HepG2 (cell line): ENCODE results near the gene PRR30. TPM values are rescaled to one million over a fixed set of nuclear protein-coding genes. Genes with fewer than 3 reads are reported as not detected.
A peak's percentile ranks its signal among the peaks of the same experiment; 100 is the strongest.

Experiments used
- DNMT3B ChIP-seq: conservative IDR thresholded peaks from 2 replicates; pipeline ENCODE4 v1.6.1; 2016; ENCODE audit warnings: missing biosample characterization, control low read depth
- GABPA ChIP-seq, 2 experiments: IDR thresholded peaks; 2 replicates each; pipeline ENCODE4 v1.6.1; 2011 to 2016; ENCODE audit warnings: low read depth in 2 of 2, low read length in 1 of 2, missing biosample characterization in 1 of 2, missing genetic modification characterization in 1 of 2
- HNRNPH1 ChIP-seq: fragments of 200-400 bp; formaldehyde crosslinking; optimal IDR thresholded peaks from 2 replicates; pipeline ENCODE3; 2017; ENCODE audit warnings: mild to moderate bottlenecking, low read depth, low read length
- KLF9 ChIP-seq: IDR thresholded peaks from 2 replicates; pipeline ENCODE4 v1.6.1; 2016; ENCODE audit warnings: low read depth
- PAF1 ChIP-seq: IDR thresholded peaks from 2 replicates; pipeline ENCODE4 v1.6.1; 2016; ENCODE audit warnings: missing genetic modification reagents, missing compliant biosample characterization
- RCOR2 ChIP-seq: IDR thresholded peaks from 2 replicates; pipeline ENCODE4 v1.6.1; 2016; ENCODE audit warnings: missing biosample characterization, missing genetic modification reagents
- XBP1 ChIP-seq: sonication (generic); formaldehyde crosslinking; IDR thresholded peaks from 2 replicates; pipeline ENCODE4 v1.5.0; 2020; ENCODE audit warnings: missing genetic modification reagents
- ZNF121 ChIP-seq: sonication (generic); formaldehyde crosslinking; IDR thresholded peaks from 2 replicates; pipeline ENCODE4 v1.5.0; 2020; ENCODE audit warnings: mild to moderate bottlenecking, missing genetic modification reagents
- ZNF253 ChIP-seq: sonication (generic); formaldehyde crosslinking; IDR thresholded peaks from 2 replicates; pipeline ENCODE4 v1.8.0; 2022; ENCODE audit warnings: mild to moderate bottlenecking, missing genetic modification reagents, borderline replicate concordance
- ZNF329 ChIP-seq: sonication (generic); formaldehyde crosslinking; IDR thresholded peaks from 2 replicates; pipeline ENCODE4 v1.9.0; 2021; ENCODE audit warnings: low read depth, mild to moderate bottlenecking, missing genetic modification reagents
- ZNF33A ChIP-seq: sonication (generic); formaldehyde crosslinking; IDR thresholded peaks from 2 replicates; pipeline ENCODE4 v1.5.1; 2020; ENCODE audit warnings: missing genetic modification reagents, mild to moderate bottlenecking, moderate library complexity, borderline replicate concordance
- ZNF556 ChIP-seq: sonication (generic); formaldehyde crosslinking; IDR thresholded peaks from 2 replicates; pipeline ENCODE4 v1.4.0; 2020; ENCODE audit warnings: mild to moderate bottlenecking, missing genetic modification reagents, borderline replicate concordance
- ZNF644 ChIP-seq: IDR thresholded peaks from 2 replicates; pipeline ENCODE4 v1.6.1; 2016; ENCODE audit warnings: low read depth
- ZSCAN25 ChIP-seq: sonication (generic); formaldehyde crosslinking; IDR thresholded peaks from 2 replicates; pipeline ENCODE4 v1.8.0; 2022; ENCODE audit warnings: mild to moderate bottlenecking, missing genetic modification reagents
- polyA plus RNA-seq, 8 experiments: library from polyadenylated mRNA; depleted of rRNA in 3 of 8; stranded (reverse) in 7 of 8; unstranded in 1 of 8; fragments of >200 nt; fragmentation: Illumina TruSeq in 4 of 8; extraction: Trizol in 4 of 8; gene quantifications; 2 replicates each; pipeline versions ENCODE4 v1.2.1 to v1.2.3, GENCODE V29; 2011 to 2016; ENCODE audit warnings: low read depth in 4 of 8, missing spikeins in 1 of 8, mixed read lengths in 1 of 8; ENCODE audit not compliant: insufficient read depth in 1 of 8
- total RNA-seq, 5 experiments: library from RNA; depleted of rRNA; stranded (reverse); fragments of >200 nt; fragmentation: Illumina TruSeq; extraction: Trizol; gene quantifications; 2 replicates each; pipeline ENCODE4 v1.2.3, GENCODE V29; 2016; ENCODE audit warnings: low read depth in 1 of 5
- TF ChIP-seq, protein P1 (sequence below): sonication (generic); formaldehyde crosslinking; IDR thresholded peaks from 2 replicates; pipeline ENCODE4 v1.9.0; 2021; ENCODE audit warnings: missing genetic modification reagents, borderline replicate concordance
- TF ChIP-seq, protein P2 (sequence below): sonication (generic); formaldehyde crosslinking; IDR thresholded peaks from 2 replicates; pipeline ENCODE4 v1.4.0; 2020; ENCODE audit warnings: mild to moderate bottlenecking, missing genetic modification reagents, borderline replicate concordance
- TF ChIP-seq, protein P3 (sequence below), 2 experiments: sonication (generic) in 1 of 2; formaldehyde crosslinking in 1 of 2; IDR thresholded peaks; 2 replicates each; pipeline versions ENCODE4 v1.5.1 to v1.6.1; 2011 to 2020; ENCODE audit warnings: borderline replicate concordance in 1 of 2, low read depth in 1 of 2, low read length in 1 of 2, mild to moderate bottlenecking in 1 of 2, missing genetic modification reagents in 1 of 2, moderate library complexity in 1 of 2
- TF ChIP-seq, protein P4 (sequence below): sonication (generic); formaldehyde crosslinking; IDR thresholded peaks from 2 replicates; pipeline ENCODE4 v1.8.1; 2023; ENCODE audit warnings: mild to moderate bottlenecking, inconsistent platforms, moderate library complexity, missing genetic modification reagents, borderline replicate concordance

The PRR30 gene
- total and polyA plus RNA-seq, 2 of the 13 experiments (the other 11 are each of a cell fraction or from before 2014, with no cell fraction given), result not detected

DNA sequence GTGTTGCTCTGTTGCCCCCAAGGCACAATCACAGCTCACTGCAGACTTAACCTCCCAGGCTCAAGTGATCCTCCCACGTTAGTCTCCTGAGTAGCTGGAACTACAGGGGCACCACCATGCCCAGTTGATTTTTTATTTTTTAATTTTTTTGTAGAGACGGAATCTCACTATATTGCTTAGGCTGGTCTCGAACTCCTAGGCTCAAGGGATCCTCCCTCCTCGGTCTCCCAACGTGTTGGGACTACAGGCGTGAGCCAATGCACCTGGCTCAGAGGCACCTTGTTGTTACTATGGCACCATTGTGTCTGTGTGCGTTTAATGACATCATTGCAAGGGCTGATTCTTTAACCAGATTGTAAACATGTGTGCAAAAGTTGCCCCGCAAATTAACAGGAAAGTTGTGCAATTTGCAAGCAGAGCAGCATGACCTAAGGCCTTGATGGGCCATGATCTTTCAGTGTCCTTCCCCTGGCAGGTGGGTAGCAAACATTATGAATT lies 32.2 kb upstream of the PRR30 start (continued):
- TF ChIP-seq, protein P1, sequence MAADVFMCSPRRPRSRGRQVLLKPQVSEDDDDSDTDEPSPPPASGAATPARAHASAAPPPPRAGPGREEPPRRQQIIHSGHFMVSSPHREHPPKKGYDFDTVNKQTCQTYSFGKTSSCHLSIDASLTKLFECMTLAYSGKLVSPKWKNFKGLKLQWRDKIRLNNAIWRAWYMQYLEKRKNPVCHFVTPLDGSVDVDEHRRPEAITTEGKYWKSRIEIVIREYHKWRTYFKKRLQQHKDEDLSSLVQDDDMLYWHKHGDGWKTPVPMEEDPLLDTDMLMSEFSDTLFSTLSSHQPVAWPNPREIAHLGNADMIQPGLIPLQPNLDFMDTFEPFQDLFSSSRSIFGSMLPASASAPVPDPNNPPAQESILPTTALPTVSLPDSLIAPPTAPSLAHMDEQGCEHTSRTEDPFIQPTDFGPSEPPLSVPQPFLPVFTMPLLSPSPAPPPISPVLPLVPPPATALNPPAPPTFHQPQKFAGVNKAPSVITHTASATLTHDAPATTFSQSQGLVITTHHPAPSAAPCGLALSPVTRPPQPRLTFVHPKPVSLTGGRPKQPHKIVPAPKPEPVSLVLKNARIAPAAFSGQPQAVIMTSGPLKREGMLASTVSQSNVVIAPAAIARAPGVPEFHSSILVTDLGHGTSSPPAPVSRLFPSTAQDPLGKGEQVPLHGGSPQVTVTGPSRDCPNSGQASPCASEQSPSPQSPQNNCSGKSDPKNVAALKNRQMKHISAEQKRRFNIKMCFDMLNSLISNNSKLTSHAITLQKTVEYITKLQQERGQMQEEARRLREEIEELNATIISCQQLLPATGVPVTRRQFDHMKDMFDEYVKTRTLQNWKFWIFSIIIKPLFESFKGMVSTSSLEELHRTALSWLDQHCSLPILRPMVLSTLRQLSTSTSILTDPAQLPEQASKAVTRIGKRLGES (CRISPR knock-in tag), result no peak
- TF ChIP-seq, protein P2, sequence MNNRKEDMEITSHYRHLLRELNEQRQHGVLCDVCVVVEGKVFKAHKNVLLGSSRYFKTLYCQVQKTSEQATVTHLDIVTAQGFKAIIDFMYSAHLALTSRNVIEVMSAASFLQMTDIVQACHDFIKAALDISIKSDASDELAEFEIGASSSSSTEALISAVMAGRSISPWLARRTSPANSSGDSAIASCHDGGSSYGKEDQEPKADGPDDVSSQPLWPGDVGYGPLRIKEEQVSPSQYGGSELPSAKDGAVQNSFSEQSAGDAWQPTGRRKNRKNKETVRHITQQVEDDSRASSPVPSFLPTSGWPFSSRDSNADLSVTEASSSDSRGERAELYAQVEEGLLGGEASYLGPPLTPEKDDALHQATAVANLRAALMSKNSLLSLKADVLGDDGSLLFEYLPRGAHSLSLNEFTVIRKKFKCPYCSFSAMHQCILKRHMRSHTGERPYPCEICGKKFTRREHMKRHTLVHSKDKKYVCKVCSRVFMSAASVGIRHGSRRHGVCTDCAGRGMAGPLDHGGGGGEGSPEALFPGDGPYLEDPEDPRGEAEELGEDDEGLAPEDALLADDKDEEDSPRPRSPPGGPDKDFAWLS (CRISPR knock-in tag), result no peak
- TF ChIP-seq ZNF121 (CRISPR knock-in tag) (peak; percentile 80), GABPA (IDR thresholded peaks at IDR 0.05; ENCODE audit: low read depth, low read length) (no peak), GABPA (CRISPR knock-in tag; IDR thresholded peaks at IDR 0.05; ENCODE audit: low read depth) (peak; percentile 60; the same call in 1 of the 2 replicates), PAF1 (CRISPR knock-in tag) (no peak), ZNF253 (CRISPR knock-in tag) (no peak), KLF9 (CRISPR knock-in tag) (peak; percentile 57; the same call in 1 of the 2 replicates), HNRNPH1 (no peak), ZNF329 (CRISPR knock-in tag) (no peak), XBP1 (CRISPR knock-in tag) (no peak), ZNF644 (CRISPR knock-in tag) (peak; percentile 97), ZNF33A (CRISPR knock-in tag) (peak; percentile 67; the same call in 1 of the 2 replicates), ZSCAN25 (CRISPR knock-in tag) (peak; percentile 56; the same call in 1 of the 2 replicates), ZNF556 (CRISPR knock-in tag) (peak; percentile 39; the same call in 1 of the 2 replicates), RCOR2 (peak; percentile 97), DNMT3B (CRISPR knock-in tag) (peak; percentile 88; the same call in 1 of the 2 replicates)
- TF ChIP-seq, protein P3, sequence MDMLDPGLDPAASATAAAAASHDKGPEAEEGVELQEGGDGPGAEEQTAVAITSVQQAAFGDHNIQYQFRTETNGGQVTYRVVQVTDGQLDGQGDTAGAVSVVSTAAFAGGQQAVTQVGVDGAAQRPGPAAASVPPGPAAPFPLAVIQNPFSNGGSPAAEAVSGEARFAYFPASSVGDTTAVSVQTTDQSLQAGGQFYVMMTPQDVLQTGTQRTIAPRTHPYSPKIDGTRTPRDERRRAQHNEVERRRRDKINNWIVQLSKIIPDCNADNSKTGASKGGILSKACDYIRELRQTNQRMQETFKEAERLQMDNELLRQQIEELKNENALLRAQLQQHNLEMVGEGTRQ (IDR thresholded peaks at IDR 0.05; ENCODE audit: low read depth, low read length), result no peak
- TF ChIP-seq, protein P3 (CRISPR knock-in tag; IDR thresholded peaks at IDR 0.05; ENCODE audit: borderline replicate concordance), result no peak
- TF ChIP-seq, protein P4, sequence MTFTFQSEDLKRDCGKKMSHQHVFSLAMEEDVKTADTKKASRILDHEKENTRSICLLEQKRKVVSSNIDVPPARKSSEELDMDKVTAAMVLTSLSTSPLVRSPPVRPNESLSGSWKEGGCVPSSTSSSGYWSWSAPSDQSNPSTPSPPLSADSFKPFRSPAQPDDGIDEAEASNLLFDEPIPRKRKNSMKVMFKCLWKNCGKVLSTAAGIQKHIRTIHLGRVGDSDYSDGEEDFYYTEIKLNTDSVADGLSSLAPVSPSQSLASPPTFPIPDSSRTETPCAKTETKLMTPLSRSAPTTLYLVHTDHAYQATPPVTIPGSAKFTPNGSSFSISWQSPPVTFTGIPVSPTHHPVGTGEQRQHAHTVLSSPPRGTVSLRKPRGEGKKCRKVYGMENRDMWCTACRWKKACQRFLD, result no peak
